Liver (tissue), 9 donors: ENCODE data around the gene EHBP1. TPM values are rescaled to one million over a fixed set of nuclear protein-coding genes. Genes with fewer than 3 reads are reported as not detected.

Source experiments
- DNase-seq: peaks from one replicate; pipeline ENCODE4 v3.0.0-alpha.2; 2017; ENCODE audit warnings: low spot score
- H3K27ac ChIP-seq, 2 donors: one replicate each; pipeline ENCODE4 v1.7.0; 2013; ENCODE audit warnings: inconsistent platforms in 2 of 2, low read length in 2 of 2, control low read depth in 1 of 2, low read depth in 1 of 2, mild to moderate bottlenecking in 1 of 2
- H3K27me3 ChIP-seq, 4 donors: one replicate each; pipeline versions ENCODE4 v1.6.1 to v1.7.0; 2013; ENCODE audit warnings: low read length in 3 of 4, inconsistent platforms in 1 of 4, mild to moderate bottlenecking in 1 of 4, moderate library complexity in 1 of 4; ENCODE audit not compliant: control insufficient read depth in 4 of 4, insufficient read depth in 4 of 4
- H3K36me3 ChIP-seq, 4 donors: one replicate each; pipeline versions ENCODE4 v1.6.1 to v1.7.0; 2013; ENCODE audit warnings: low read length in 3 of 4, mild to moderate bottlenecking in 3 of 4, low read depth in 1 of 4, moderate library complexity in 1 of 4; ENCODE audit not compliant: control insufficient read depth in 4 of 4, insufficient read depth in 3 of 4
- H3K4me1 ChIP-seq, 4 donors: one replicate each; pipeline versions ENCODE4 v1.6.1 to v1.7.0; 2013; ENCODE audit warnings: low read length in 3 of 4, mild to moderate bottlenecking in 3 of 4, moderate library complexity in 1 of 4; ENCODE audit not compliant: control insufficient read depth in 4 of 4, insufficient read depth in 4 of 4
- H3K4me3 ChIP-seq, 3 donors: one replicate each; pipeline versions ENCODE4 v1.6.1 to v1.7.0; 2013; ENCODE audit warnings: low read length in 3 of 3, control low read depth in 1 of 3, low read depth in 1 of 3, mild to moderate bottlenecking in 1 of 3
- H3K9ac ChIP-seq, 2 donors: one replicate each; pipeline ENCODE4 v1.7.0; 2013; ENCODE audit warnings: low read length in 2 of 2, mild to moderate bottlenecking in 2 of 2, moderate library complexity in 2 of 2, control low read depth in 1 of 2, low read depth in 1 of 2
- H3K9me3 ChIP-seq, 4 donors: one replicate each; pipeline versions ENCODE4 v1.6.1 to v1.7.0; 2013; ENCODE audit warnings: low read length in 3 of 4; ENCODE audit not compliant: control insufficient read depth in 4 of 4
- ATF3 ChIP-seq: IDR thresholded peaks from 2 replicates; pipeline ENCODE4 v1.6.1; 2016; ENCODE audit warnings: antibody characterized with exemption
- CTCF ChIP-seq: fragments of 150-350 bp; IDR thresholded peaks from 2 replicates; pipeline ENCODE4 v1.5.1; 2017; ENCODE audit warnings: improper control_type of control experiment, low read depth, low read length; ENCODE audit not compliant: missing input control
- EGR1 ChIP-seq, 2 donors: IDR thresholded peaks; 2 replicates each; pipeline ENCODE4 v1.6.1; 2016 to 2018; ENCODE audit warnings: antibody characterized with exemption in 2 of 2, low read depth in 2 of 2
- FOXA1 ChIP-seq: IDR thresholded peaks from 2 replicates; pipeline ENCODE4 v1.6.1; 2016; ENCODE audit warnings: antibody characterized with exemption
- FOXA2 ChIP-seq: IDR thresholded peaks from 2 replicates; pipeline ENCODE4 v1.6.1; 2016; ENCODE audit warnings: antibody characterized with exemption
- GABPA ChIP-seq, 2 donors: IDR thresholded peaks in 1 of 2; conservative IDR thresholded peaks in 1 of 2; 2 replicates each; pipeline ENCODE4 v1.6.1; 2016; ENCODE audit warnings: antibody characterized with exemption in 2 of 2, mild to moderate bottlenecking in 1 of 2, moderate library complexity in 1 of 2
- HNF4A ChIP-seq, 2 donors: conservative IDR thresholded peaks; 2 replicates each; pipeline ENCODE4 v1.6.1; 2016; ENCODE audit warnings: antibody characterized with exemption in 2 of 2, mild to moderate bottlenecking in 2 of 2
- HNF4G ChIP-seq: IDR thresholded peaks from 2 replicates; pipeline ENCODE4 v1.6.1; 2016; ENCODE audit warnings: antibody characterized with exemption
- JUND ChIP-seq, 2 donors: IDR thresholded peaks; 2 replicates each; pipeline ENCODE4 v1.6.1; 2016; ENCODE audit warnings: antibody characterized with exemption in 2 of 2
- MAX ChIP-seq: IDR thresholded peaks from 2 replicates; pipeline ENCODE4 v1.6.1; 2016; ENCODE audit warnings: antibody characterized with exemption
- NR2F2 ChIP-seq: IDR thresholded peaks from 2 replicates; pipeline ENCODE4 v1.6.1; 2016; ENCODE audit warnings: antibody characterized with exemption
- RAD21 ChIP-seq, 2 donors: IDR thresholded peaks; 2 replicates each; pipeline ENCODE4 v1.6.1; 2016; ENCODE audit warnings: antibody characterized with exemption in 2 of 2, mild to moderate bottlenecking in 2 of 2
- REST ChIP-seq: IDR thresholded peaks from 2 replicates; pipeline ENCODE4 v1.6.1; 2016; ENCODE audit warnings: antibody characterized with exemption, mild to moderate bottlenecking
- RXRA ChIP-seq, 2 donors: IDR thresholded peaks; 2 replicates each; pipeline ENCODE4 v1.6.1; 2017 to 2018; ENCODE audit warnings: antibody characterized with exemption in 2 of 2, mild to moderate bottlenecking in 1 of 2
- SP1 ChIP-seq: IDR thresholded peaks from 2 replicates; pipeline ENCODE4 v1.6.1; 2018; ENCODE audit warnings: antibody characterized with exemption, mild to moderate bottlenecking
- TAF1 ChIP-seq: conservative IDR thresholded peaks from 2 replicates; pipeline ENCODE4 v1.6.1; 2016; ENCODE audit warnings: antibody characterized with exemption, mild to moderate bottlenecking
- YY1 ChIP-seq: IDR thresholded peaks from 2 replicates; pipeline ENCODE4 v1.6.1; 2016; ENCODE audit warnings: antibody characterized with exemption, mild to moderate bottlenecking
- ZBTB33 ChIP-seq: IDR thresholded peaks from 2 replicates; pipeline ENCODE4 v1.6.1; 2016; ENCODE audit warnings: antibody characterized with exemption
- WGBS: extraction: QIAGEN DNeasy Blood & Tissue Kit; methylation state at CpG from one replicate; pipeline ENCODE4 v1.1.7; 2013; 5-methylcytosine and 5-hydroxymethylcytosine counted together
- polyA plus RNA-seq, 2 donors: library from polyadenylated mRNA; stranded (reverse) in 1 of 2; unstranded in 1 of 2; fragments of 200-250 nt in 1 of 2; fragments of >200 nt in 1 of 2; fragmentation: Nextera tagmentation in 1 of 2; extraction: Ambion mirVana in 1 of 2; gene quantifications; one replicate each; pipeline versions ENCODE4 v1.2.1 to v1.2.3, GENCODE V29; 2013 to 2015
- total RNA-seq, 2 donors: library from RNA; depleted of rRNA; stranded (reverse); fragments of >200 nt; gene quantifications; one replicate each; pipeline ENCODE4 v1.2.3, GENCODE V29; 2014
- donor health status: healthy.
- donor health status: healthy.
- donor health status: healthy.
- donor health status: healthy.
- donor health status: healthy.

EHBP1 gene
- total and polyA plus RNA-seq, 4 donors: 16.6 to 85.8 (median 24.4) TPM

GRCh38 chr2:62687636-62688035 lies 17.9 kb upstream of the EHBP1 start:
- Histone ChIP-seq H3K4me3 (no peak overlapping the region), H3K27ac (no peak overlapping the region), H3K9me3 (no peaks in the 10 kb centered on the region), H3K9ac (no peak overlapping the region), H3K4me1 (no peaks in the 10 kb centered on the region), H3K27me3 (no peaks in the 10 kb centered on the region), H3K36me3 (no peaks in the 10 kb centered on the region)
- no peak for TF ChIP-seq YY1
- no peak for TF ChIP-seq EGR1 (IDR thresholded peaks at IDR 0.05; ENCODE audit: low read depth in 2 of 2)
- no peak for TF ChIP-seq RAD21 (IDR thresholded peaks at IDR 0.05)
- no peak for TF ChIP-seq GABPA (IDR thresholded peaks at IDR 0.05 in 1 of 2, conservative IDR thresholded peaks at IDR 0.05 in 1 of 2)
- TF ChIP-seq HNF4G: no peak
- TF ChIP-seq FOXA1: no peak
- TF ChIP-seq REST: no peak
- no peak for TF ChIP-seq ATF3
- TF ChIP-seq RXRA (IDR thresholded peaks at IDR 0.05): no peak
- no peak for TF ChIP-seq NR2F2
- TF ChIP-seq HNF4A (conservative IDR thresholded peaks at IDR 0.05): no peak
- no peak for TF ChIP-seq MAX
- TF ChIP-seq SP1: no peak
- TF ChIP-seq ZBTB33: no peak
- no peak for TF ChIP-seq FOXA2
- TF ChIP-seq CTCF: no peak
- no peak for TF ChIP-seq JUND (IDR thresholded peaks at IDR 0.05)
- no peak for TF ChIP-seq TAF1
- no peak for DNase-seq
- WGBS: 85% methylated on average over 2 of the region's 2 CpGs
